GM23338 (cell line): Measurements from ENCODE around the gene CDC73. TPM values are rescaled to one million over a fixed set of nuclear protein-coding genes. Genes with fewer than 3 reads are reported as not detected.

Experiments
- ATAC-seq: fragments of 200-7000 bp; cut with Tn5 transposase; 3 replicates; pipeline ENCODE4 v1.9.1; 2020
- DNase-seq: peaks from one replicate; pipeline ENCODE4 v3.0.0-alpha.2; 2015; ENCODE audit warnings: low spot score
- H2AFZ ChIP-seq: fragments of 200-600 bp; sonication (generic); 2 replicates; pipeline ENCODE4 v1.8.0; 2016; ENCODE audit warnings: antibody characterized with exemption, mild to moderate bottlenecking, moderate library complexity
- H3F3A ChIP-seq: fragments of 200-600 bp; sonication (generic); replicated peaks from 2 replicates; pipeline ENCODE4 v1.8.0; 2017; ENCODE audit warnings: antibody characterized with exemption, mixed run types, low read depth
- H3K27ac ChIP-seq: fragments of 200-600 bp; sonication (generic); 2 replicates; pipeline ENCODE4 v1.6.1; 2016; ENCODE audit warnings: low read depth
- H3K27me3 ChIP-seq: fragments of 200-600 bp; sonication (generic); 2 replicates; pipeline ENCODE4 v1.8.0; 2016; ENCODE audit warnings: mild to moderate bottlenecking, mixed run types, moderate library complexity; ENCODE audit not compliant: insufficient read depth
- H3K36me3 ChIP-seq: fragments of 200-600 bp; sonication (generic); 2 replicates; pipeline ENCODE4 v1.8.0; 2016; ENCODE audit warnings: mild to moderate bottlenecking; ENCODE audit not compliant: insufficient read depth
- H3K4me1 ChIP-seq: fragments of 200-600 bp; sonication (generic); 2 replicates; pipeline ENCODE4 v1.8.0; 2016; ENCODE audit warnings: mild to moderate bottlenecking, moderate library complexity; ENCODE audit not compliant: insufficient read depth
- H3K4me2 ChIP-seq: fragments of 200-600 bp; sonication (generic); 2 replicates; pipeline ENCODE4 v1.7.1; 2017; ENCODE audit warnings: mixed run types
- H3K4me3 ChIP-seq: fragments of 200-600 bp; sonication (generic); 2 replicates; pipeline ENCODE4 v1.6.1; 2016; ENCODE audit warnings: mixed run types
- H3K79me2 ChIP-seq: fragments of 200-600 bp; sonication (generic); replicated peaks from 2 replicates; pipeline ENCODE4 v1.8.0; 2017; ENCODE audit warnings: mild to moderate bottlenecking; ENCODE audit not compliant: insufficient read depth
- H3K9me2 ChIP-seq: fragments of 200-600 bp; sonication (generic); 2 replicates; pipeline ENCODE4 v1.8.0; 2017; ENCODE audit not compliant: insufficient read depth
- H4K20me1 ChIP-seq: fragments of 200-600 bp; sonication (generic); replicated peaks from 2 replicates; pipeline ENCODE4 v1.8.0; 2017; ENCODE audit warnings: mild to moderate bottlenecking; ENCODE audit not compliant: insufficient read depth
- H3K27ac Mint-ChIP-seq: 2 replicates; pipeline ENCODE4 v1.8.0; 2020; ENCODE audit warnings: inconsistent platforms, mild to moderate bottlenecking, moderate library complexity, mixed read lengths
- H3K27me3 Mint-ChIP-seq: 3 replicates; pipeline ENCODE4 v1.8.0; 2022; ENCODE audit warnings: low read depth, mild to moderate bottlenecking, moderate library complexity, mixed read lengths, inconsistent platforms; ENCODE audit not compliant: insufficient read depth, poor library complexity
- H3K36me3 Mint-ChIP-seq: 3 replicates; pipeline ENCODE4 v1.8.0; 2021; ENCODE audit warnings: low read depth, mild to moderate bottlenecking, inconsistent platforms, moderate library complexity, mixed read lengths
- H3K4me1 Mint-ChIP-seq: 3 replicates; pipeline ENCODE4 v1.8.0; 2020; ENCODE audit warnings: mild to moderate bottlenecking, inconsistent platforms, mixed read lengths
- H3K4me3 Mint-ChIP-seq: 3 replicates; pipeline ENCODE4 v1.8.0; 2021; ENCODE audit warnings: moderate library complexity, mild to moderate bottlenecking, inconsistent platforms, mixed read lengths
- H3K9me3 Mint-ChIP-seq: 3 replicates; pipeline ENCODE4 v1.8.0; 2020; ENCODE audit warnings: moderate library complexity, mild to moderate bottlenecking, inconsistent platforms, mixed read lengths
- CREB1 ChIP-seq: fragments of 250-450 bp; sonication (Bioruptor Pico); IDR thresholded peaks from 2 replicates; pipeline ENCODE4 v1.5.0; 2020; ENCODE audit warnings: low read depth, mild to moderate bottlenecking, moderate library complexity
- CTCF ChIP-seq, 2 experiments: fragments of 200-600 bp in 1 of 2; sonication (generic) in 1 of 2; conservative IDR thresholded peaks; 2 replicates each; pipeline versions ENCODE4 v1.5.1 to v1.6.1; 2016 to 2017; ENCODE audit warnings: antibody characterized with exemption in 2 of 2, low read depth in 2 of 2, mild to moderate bottlenecking in 2 of 2, moderate library complexity in 1 of 2
- ETS1 ChIP-seq: IDR thresholded peaks from 2 replicates; pipeline ENCODE4 v1.6.1; 2016; ENCODE audit warnings: antibody characterized with exemption
- EZH2 ChIP-seq: fragments of 200-600 bp; sonication (generic); IDR thresholded peaks from one replicate; pipeline ENCODE4 v1.8.0; 2017; ENCODE audit warnings: antibody characterized with exemption, mild to moderate bottlenecking, low read depth; ENCODE audit not compliant: unreplicated experiment
- EZH2phosphoT487 ChIP-seq: fragments of 200-600 bp; sonication (generic); IDR thresholded peaks from one replicate; pipeline ENCODE4 v1.8.1; 2018; ENCODE audit warnings: antibody characterized with exemption; ENCODE audit not compliant: unreplicated experiment
- JUNB ChIP-seq: IDR thresholded peaks from one replicate; pipeline ENCODE4 v1.6.1; 2016; ENCODE audit warnings: antibody characterized with exemption; ENCODE audit not compliant: unreplicated experiment
- NANOG ChIP-seq: IDR thresholded peaks from 2 replicates; pipeline ENCODE4 v1.6.1; 2016; ENCODE audit warnings: antibody characterized with exemption, borderline replicate concordance
- POLR2AphosphoS5 ChIP-seq: IDR thresholded peaks from 2 replicates; pipeline ENCODE4 v1.6.1; 2016; ENCODE audit warnings: antibody characterized with exemption, low read depth
- REST ChIP-seq: IDR thresholded peaks from one replicate; pipeline ENCODE4 v1.6.1; 2018; ENCODE audit warnings: antibody characterized with exemption; ENCODE audit not compliant: unreplicated experiment
- STAT1 ChIP-seq: IDR thresholded peaks from one replicate; pipeline ENCODE4 v1.6.1; 2016; ENCODE audit warnings: antibody characterized with exemption; ENCODE audit not compliant: unreplicated experiment
- ZNF114 ChIP-seq: fragments of 250-450 bp; sonication (Bioruptor Pico); IDR thresholded peaks from 2 replicates; pipeline ENCODE4 v1.5.0; 2020; ENCODE audit warnings: mild to moderate bottlenecking, moderate library complexity
- ZNF331 ChIP-seq: fragments of 250-450 bp; sonication (Bioruptor Pico); IDR thresholded peaks from 2 replicates; pipeline ENCODE4 v1.5.0; 2020; ENCODE audit warnings: low read depth, mild to moderate bottlenecking, moderate library complexity
- ZNF462 ChIP-seq: fragments of 250-450 bp; sonication (Bioruptor Pico); IDR thresholded peaks from 2 replicates; pipeline ENCODE4 v1.5.0; 2020; ENCODE audit warnings: mild to moderate bottlenecking, moderate library complexity
- polyA plus RNA-seq: library from polyadenylated mRNA; unstranded; fragments of >200 nt; fragmentation: Nextera tagmentation; extraction: Ambion mirVana; gene quantifications from 2 replicates; pipeline ENCODE4 v1.2.1, GENCODE V29; 2016
- total RNA-seq: library from RNA; depleted of rRNA; stranded (reverse); fragments of >200 nt; shearing (Covaris generic); gene quantifications from 2 replicates; pipeline ENCODE4 v1.2.3, GENCODE V29; 2014

CDC73 gene
- total and polyA plus RNA-seq, 2 experiments from 2014 or later = 40.4 to 63.2 TPM

- peaks cover 95% of the 10 kb centered on the region for H3K79me2 ChIP-seq
Measured at GRCh38 chr1:193192586-193192985, 70.8 kb downstream of the CDC73 start.

More at GRCh38 chr1:193192586-193192985, 70.8 kb downstream of the CDC73 start:
- Histone ChIP-seq H3F3A (no peaks in the 10 kb centered on the region), H3K27me3 (no peaks in the 10 kb centered on the region), H4K20me1 (no peaks in the 10 kb centered on the region; the same call in 1 of the 2 replicates), H2AFZ (no peak overlapping the region), H3K9me2 (no peaks in the 10 kb centered on the region), H3K4me3 (no peak overlapping the region), H3K4me2 (no peak overlapping the region), H3K36me3 (peaks cover 6% of the 10 kb centered on the region; the same call in 1 of the 2 replicates), H3K4me1 (no peaks in the 10 kb centered on the region), H3K27ac (no peak overlapping the region)
- peaks cover 23% of the 10 kb centered on the region; the same call in 2 of the 3 replicates for H3K9me3 Mint-ChIP-seq
- peaks cover 32% of the 10 kb centered on the region for H3K36me3 Mint-ChIP-seq
- peaks cover 1% of the 10 kb centered on the region for H3K27me3 Mint-ChIP-seq
- peaks cover 3% of the 10 kb centered on the region; the same call in 2 of the 3 replicates for H3K4me1 Mint-ChIP-seq
- no peak overlapping the region for H3K4me3 Mint-ChIP-seq
- peak; percentile 20 for DNase-seq
- ATAC-seq = no peak
- no peak overlapping the region for H3K27ac Mint-ChIP-seq
- TF ChIP-seq ZNF114 (CRISPR knock-in tag) = no peak
- TF ChIP-seq EZH2phosphoT487 = no peak
- TF ChIP-seq CREB1 (CRISPR knock-in tag) = no peak
- no peak for TF ChIP-seq EZH2
- no peak for TF ChIP-seq JUNB
- no peak for TF ChIP-seq REST
- TF ChIP-seq ETS1 = no peak
- TF ChIP-seq NANOG = no peak
- no peak for TF ChIP-seq POLR2AphosphoS5
- TF ChIP-seq CTCF (conservative IDR thresholded peaks at IDR 0.05; ENCODE audit: low read depth in 2 of 2) = no peak
- no peak for TF ChIP-seq STAT1
- TF ChIP-seq ZNF462 (CRISPR knock-in tag) = no peak
- no peak for TF ChIP-seq ZNF331 (CRISPR knock-in tag)
